Osteoblast (primary cell): ENCODE measurements around the gene FFAR2. TPM values are rescaled to one million over a fixed set of nuclear protein-coding genes. Genes with fewer than 3 reads are reported as not detected.

Experiments used
- DNase-seq: peaks from one replicate; pipeline ENCODE4 v3.0.0; 2011; ENCODE audit warnings: low spot score, mixed read lengths; ENCODE audit not compliant: insufficient read length; ENCODE audit errors: missing footprints
- H2AFZ ChIP-seq: 2 replicates; pipeline ENCODE4 v1.6.0; 2011; ENCODE audit warnings: mild to moderate bottlenecking, low read length
- H3K27ac ChIP-seq: 2 replicates; pipeline ENCODE4 v1.5.1; 2011; ENCODE audit warnings: mild to moderate bottlenecking, low read depth, low read length, moderate library complexity
- H3K27me3 ChIP-seq: 2 replicates; pipeline ENCODE4 v1.6.0; 2012; ENCODE audit warnings: mild to moderate bottlenecking, control low read depth, inconsistent platforms, low read length, moderate library complexity; ENCODE audit not compliant: insufficient read depth
- H3K36me3 ChIP-seq: 2 replicates; pipeline ENCODE4 v1.5.1; 2011; ENCODE audit warnings: mild to moderate bottlenecking, low read length, control low read depth, moderate library complexity; ENCODE audit not compliant: insufficient read depth
- H3K4me1 ChIP-seq: 2 replicates; pipeline ENCODE4 v1.5.1; 2011; ENCODE audit warnings: mild to moderate bottlenecking, low read length, control low read depth, moderate library complexity; ENCODE audit not compliant: insufficient read depth
- H3K4me2 ChIP-seq: 2 replicates; pipeline ENCODE4 v1.6.0; 2011; ENCODE audit warnings: mild to moderate bottlenecking, low read length; ENCODE audit not compliant: insufficient read depth
- H3K4me3 ChIP-seq: fragments of 200-600 bp; sonication (generic); 3 replicates; pipeline ENCODE4 v1.5.1; 2012; ENCODE audit warnings: mild to moderate bottlenecking, low read length, inconsistent platforms; ENCODE audit not compliant: insufficient read depth
- H3K79me2 ChIP-seq: 2 replicates; pipeline ENCODE4 v1.6.0; 2012; ENCODE audit warnings: mild to moderate bottlenecking, low read length, control low read depth, inconsistent platforms; ENCODE audit not compliant: insufficient read depth
- H3K9me3 ChIP-seq: 2 replicates; pipeline ENCODE4 v1.5.1; 2011; ENCODE audit warnings: low read depth, low read length, control low read depth
- H4K20me1 ChIP-seq: 2 replicates; pipeline ENCODE4 v1.6.0; 2012; ENCODE audit warnings: mild to moderate bottlenecking, low read length, control low read depth; ENCODE audit not compliant: insufficient read depth
- CTCF ChIP-seq: IDR thresholded peaks from 2 replicates; pipeline ENCODE4 v1.5.1; 2011; ENCODE audit warnings: mild to moderate bottlenecking, low read depth, low read length, moderate library complexity; ENCODE audit errors: extremely low read depth
- total RNA-seq: library from RNA; depleted of rRNA; stranded (reverse); fragments of >200 nt; gene quantifications from 2 replicates; pipeline ENCODE4 v1.2.3, GENCODE V29; 2012

Gene FFAR2
- total RNA-seq, 1 donor: not detected

- H2AFZ ChIP-seq: no peak overlapping the region
- no peaks in the 10 kb centered on the region for H3K79me2 ChIP-seq
- DNase-seq: no peak
- no peaks in the 10 kb centered on the region for H3K9me3 ChIP-seq
- no peak for TF ChIP-seq CTCF
- no peak overlapping the region for H3K4me3 ChIP-seq
- H4K20me1 ChIP-seq: no peaks in the 10 kb centered on the region
- H3K27ac ChIP-seq: no peak overlapping the region
- no peak overlapping the region for H3K4me2 ChIP-seq
- no peaks in the 10 kb centered on the region for H3K36me3 ChIP-seq
- no peaks in the 10 kb centered on the region for H3K4me1 ChIP-seq
- no peaks in the 10 kb centered on the region for H3K27me3 ChIP-seq
These were observed 38.2 kb downstream of the FFAR2 start for GRCh38 chr19:35486268-35486708.

DNA sequence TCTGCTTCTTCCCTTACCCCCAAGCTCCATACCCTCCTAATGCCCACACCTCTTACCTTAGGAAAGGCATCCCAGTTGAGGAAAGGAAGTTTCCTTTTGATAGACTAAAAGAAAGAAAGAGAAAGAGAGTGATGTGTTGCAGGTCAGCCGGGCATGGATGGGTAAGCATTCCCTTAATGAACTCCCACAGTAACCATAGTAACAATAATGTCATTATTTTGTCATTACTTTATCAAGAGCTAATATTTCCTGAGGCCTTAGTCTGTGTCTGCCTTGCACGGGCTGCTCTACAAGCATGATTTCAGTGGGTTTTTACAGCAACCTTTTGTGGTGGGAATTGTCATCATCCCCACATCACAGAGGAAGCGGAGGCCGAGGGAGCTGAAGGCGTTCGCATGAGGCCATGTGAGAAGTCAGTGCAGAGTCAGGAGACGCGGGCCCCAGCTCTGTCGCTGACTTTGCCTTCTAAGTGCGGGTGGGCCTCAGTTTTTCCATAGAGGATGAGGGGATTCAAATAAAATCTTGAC lies 39.7 kb downstream of the FFAR2 start:
- H3K4me3 ChIP-seq: no peak overlapping the region
- H3K27ac ChIP-seq: no peak overlapping the region
- no peak overlapping the region for H3K4me2 ChIP-seq
- H3K4me1 ChIP-seq: no peaks in the 10 kb centered on the region
- TF ChIP-seq CTCF: no peak
- peaks cover 9% of the 10 kb centered on the region for H3K27me3 ChIP-seq
- H4K20me1 ChIP-seq: no peaks in the 10 kb centered on the region
- H3K79me2 ChIP-seq: no peaks in the 10 kb centered on the region
- H3K36me3 ChIP-seq: no peaks in the 10 kb centered on the region
- no peaks in the 10 kb centered on the region for H3K9me3 ChIP-seq
- DNase-seq: no peak
- H2AFZ ChIP-seq: no peak overlapping the region

- Histone ChIP-seq H3K9me3 (no peaks in the 10 kb centered on the region), H3K4me2 (no peak overlapping the region), H3K4me1 (no peaks in the 10 kb centered on the region), H3K4me3 (no peak overlapping the region), H3K79me2 (no peaks in the 10 kb centered on the region), H2AFZ (no peak overlapping the region), H4K20me1 (no peaks in the 10 kb centered on the region), H3K27ac (no peak overlapping the region), H3K36me3 (no peaks in the 10 kb centered on the region), H3K27me3 (peaks cover 12% of the 10 kb centered on the region)
- DNase-seq: no peak
- no peak for TF ChIP-seq CTCF
These were observed 40.6 kb downstream of the FFAR2 start for GRCh38 chr19:35488677-35489076.

- peak; percentile 14 for DNase-seq
- H3K4me3 ChIP-seq: no peak within 1 kb of the TSS
- H4K20me1 ChIP-seq: no peaks in the 10 kb centered on the region
- H3K4me1 ChIP-seq: no peaks in the 10 kb centered on the region
- peaks cover 17% of the 10 kb centered on the region for H3K27me3 ChIP-seq
- H3K9me3 ChIP-seq: no peaks in the 10 kb centered on the region
- TF ChIP-seq CTCF: no peak
- H3K4me2 ChIP-seq: no peak within 1 kb of the TSS
- no peaks in the 10 kb centered on the region for H3K36me3 ChIP-seq
- H3K27ac ChIP-seq: no peak within 1 kb of the TSS
- H2AFZ ChIP-seq: no peak within 1 kb of the TSS
- no peaks in the 10 kb centered on the region for H3K79me2 ChIP-seq
These were observed 42.3 kb downstream of the FFAR2 start, which contains the start of gene KRTDAP for GRCh38 chr19:35490364-35490763. Gene KRTDAP, minus strand, starts transcription at chr19:35490464. Its CDS starts 22 bp downstream, at chr19:35490442.
